ENCODE results near the gene DPYD. TPM values are rescaled to one million over a fixed set of nuclear protein-coding genes. Genes with fewer than 3 reads are reported as not detected.

The DPYD gene
- total and polyA plus RNA-seq, 7 experiments from 2014 or later: 52.6 to 87.2 (median 57.4) TPM

GRCh38 chr1:97902067-97902466, 18.8 kb downstream of the DPYD start:
- Histone ChIP-seq H3K4me3 (ENCODE audit: low read length) (no peak overlapping the region), H3K27me3 (ENCODE audit: control insufficient read depth in 2 of 2, insufficient read depth in 2 of 2, low read length in 2 of 2) (no peaks in the 10 kb centered on the region), H3K36me3 (ENCODE audit: control insufficient read depth in 2 of 3, insufficient read depth in 3 of 3, low read length in 3 of 3) (peaks cover 0 to 7% (median 0%) of the 10 kb centered on the region in 3 experiments), H3K4me1 (ENCODE audit: control insufficient read depth in 2 of 2, insufficient read depth in 2 of 2, low read length in 2 of 2) (peaks cover 0 to 12% of the 10 kb centered on the region in 2 donors), H3K9me3 (ENCODE audit: control insufficient read depth in 2 of 3, low read length in 3 of 3) (peaks cover 0 to 12% (median 0%) of the 10 kb centered on the region in 3 experiments), H3K27ac (ENCODE audit: low read depth, low read length) (no peak overlapping the region)
- ATAC-seq (no peak), DNase-seq (no peak)
- Mint-ChIP-seq H3K9me3 (peaks cover 0 to 30% (median 9%) of the 10 kb centered on the region in 11 donors), H3K4me1 (peaks cover 23 to 58% (median 48%) of the 10 kb centered on the region in 7 donors), H3K27ac (peak overlapping the region in 3 of 9 donors; percentile 1 to 55 (median 43)), H3K36me3 (peaks cover 0 to 39% (median 31%) of the 10 kb centered on the region in 5 donors), H3K4me3 (peak overlapping the region in 6 of 10 donors; percentile 8 to 47 (median 35)), H3K27me3 (no peaks in the 10 kb centered on the region)
- intact Hi-C loops (cut with micrococcal nuclease): loop anchor here in 1 of 2 donors (1.0 kb wide), 1 partner anchor 18 kb away; no protein-coding TSS in a partner anchor
- ChIA-PET POLR2A (no interaction called here), CTCF (no interaction called here)

- peaks cover 0 to 12% (median 0%) of the 10 kb centered on the region in 3 experiments for H3K9me3 ChIP-seq (ENCODE audit: control insufficient read depth in 2 of 3, low read length in 3 of 3)
- no peaks in the 10 kb centered on the region for H3K27me3 ChIP-seq (ENCODE audit: control insufficient read depth in 2 of 2, insufficient read depth in 2 of 2, low read length in 2 of 2)
- Mint-ChIP-seq H3K4me3 (peak overlapping the region in 8 of 10 donors; percentile 11 to 71 (median 48)), H3K4me1 (peaks cover 23 to 65% (median 57%) of the 10 kb centered on the region in 7 donors), H3K9me3 (peaks cover 0 to 30% (median 9%) of the 10 kb centered on the region in 11 donors), H3K36me3 (peaks cover 0 to 43% (median 30%) of the 10 kb centered on the region in 5 donors), H3K27ac (peak overlapping the region in 6 of 9 donors; percentile 26 to 78 (median 56)), H3K27me3 (no peaks in the 10 kb centered on the region)
- peaks cover 0 to 7% (median 0%) of the 10 kb centered on the region in 3 experiments for H3K36me3 ChIP-seq (ENCODE audit: control insufficient read depth in 2 of 3, insufficient read depth in 3 of 3, low read length in 3 of 3)
- peaks cover 0 to 12% of the 10 kb centered on the region in 2 donors for H3K4me1 ChIP-seq (ENCODE audit: control insufficient read depth in 2 of 2, insufficient read depth in 2 of 2, low read length in 2 of 2)
- POLR2A ChIA-PET: interaction anchor here (1.0 kb wide), 2 partner anchors 15 to 19 kb away, joined by 3 to 4 read pairs; partner anchors contain the start of gene DPYD
- ATAC-seq (peak; percentile 68), DNase-seq (peak in 1 of 9 donors; percentile 2)
- CTCF ChIA-PET: no interaction called here
- intact Hi-C loops (cut with micrococcal nuclease): no loop called here
- H3K27ac ChIP-seq (ENCODE audit: low read depth, low read length): no peak overlapping the region
- H3K4me3 ChIP-seq (ENCODE audit: low read length): no peak overlapping the region
These were observed 19.7 kb downstream of the DPYD start for GRCh38 chr1:97901017-97901658.

GRCh38 chr1:97898948-97899347, 21.9 kb downstream of the DPYD start:
- Histone ChIP-seq H3K4me3 (ENCODE audit: low read length) (no peak overlapping the region), H3K4me1 (ENCODE audit: control insufficient read depth in 2 of 2, insufficient read depth in 2 of 2, low read length in 2 of 2) (peaks cover 0 to 6% of the 10 kb centered on the region in 2 donors), H3K36me3 (ENCODE audit: control insufficient read depth in 2 of 3, insufficient read depth in 3 of 3, low read length in 3 of 3) (peaks cover 0 to 7% (median 0%) of the 10 kb centered on the region in 3 experiments), H3K9me3 (ENCODE audit: control insufficient read depth in 2 of 3, low read length in 3 of 3) (peaks cover 0 to 12% (median 0%) of the 10 kb centered on the region in 3 experiments), H3K27ac (ENCODE audit: low read depth, low read length) (no peak overlapping the region), H3K27me3 (ENCODE audit: control insufficient read depth in 2 of 2, insufficient read depth in 2 of 2, low read length in 2 of 2) (no peaks in the 10 kb centered on the region)
- peaks cover 0 to 30% (median 9%) of the 10 kb centered on the region in 11 donors for H3K9me3 Mint-ChIP-seq
- ChIA-PET POLR2A (no interaction called here), CTCF (interaction anchor here (0.8 kb wide), 1 partner anchor 129 kb away, joined by 3 read pairs; no protein-coding TSS in a partner anchor)
- H3K4me3 Mint-ChIP-seq: no peak overlapping the region
- intact Hi-C loops (cut with micrococcal nuclease): no loop called here
- peaks cover 16 to 68% (median 61%) of the 10 kb centered on the region in 7 donors for H3K4me1 Mint-ChIP-seq
- H3K27me3 Mint-ChIP-seq: no peaks in the 10 kb centered on the region
- no peak for ATAC-seq
- peaks cover 0 to 51% (median 30%) of the 10 kb centered on the region in 5 donors for H3K36me3 Mint-ChIP-seq
- DNase-seq: no peak
- H3K27ac Mint-ChIP-seq: no peak overlapping the region

- H3K9me3 Mint-ChIP-seq: peaks cover 0 to 43% (median 8%) of the 10 kb centered on the region in 11 donors
- Histone ChIP-seq H3K4me1 (ENCODE audit: control insufficient read depth in 2 of 2, insufficient read depth in 2 of 2, low read length in 2 of 2) (no peaks in the 10 kb centered on the region), H3K9me3 (ENCODE audit: control insufficient read depth in 2 of 3, low read length in 3 of 3) (peaks cover 0 to 12% (median 0%) of the 10 kb centered on the region in 3 experiments), H3K27ac (ENCODE audit: low read depth, low read length) (no peak overlapping the region), H3K36me3 (ENCODE audit: control insufficient read depth in 2 of 3, insufficient read depth in 3 of 3, low read length in 3 of 3) (peaks cover 0 to 7% (median 0%) of the 10 kb centered on the region in 3 experiments), H3K4me3 (ENCODE audit: low read length) (no peak overlapping the region), H3K27me3 (ENCODE audit: control insufficient read depth in 2 of 2, insufficient read depth in 2 of 2, low read length in 2 of 2) (no peaks in the 10 kb centered on the region)
- ChIA-PET POLR2A (no interaction called here), CTCF (interaction anchor here (0.8 kb wide), 1 partner anchor 40 kb away, joined by 3 read pairs; no protein-coding TSS in a partner anchor)
- H3K4me1 Mint-ChIP-seq: peaks cover 2 to 42% (median 37%) of the 10 kb centered on the region in 7 donors
- peaks cover 3 to 63% (median 33%) of the 10 kb centered on the region in 5 donors for H3K36me3 Mint-ChIP-seq
- intact Hi-C loops (cut with micrococcal nuclease): no loop called here
- no peak overlapping the region for H3K4me3 Mint-ChIP-seq
- no peaks in the 10 kb centered on the region for H3K27me3 Mint-ChIP-seq
- peak overlapping the region in 1 of 9 donors; percentile 33 for H3K27ac Mint-ChIP-seq
- ATAC-seq: no peak
- no peak for DNase-seq
These were observed 25.6 kb downstream of the DPYD start for GRCh38 chr1:97895278-97895677.

GRCh38 chr1:97893844-97894243, 27.0 kb downstream of the DPYD start:
- peaks cover 0 to 41% (median 15%) of the 10 kb centered on the region in 11 donors for H3K9me3 Mint-ChIP-seq
- DNase-seq: no peak
- H3K4me3 Mint-ChIP-seq: no peak overlapping the region
- CTCF ChIA-PET: no interaction called here
- ATAC-seq: no peak
- H3K36me3 ChIP-seq (ENCODE audit: control insufficient read depth in 2 of 3, insufficient read depth in 3 of 3, low read length in 3 of 3): peaks cover 0 to 3% (median 0%) of the 10 kb centered on the region in 3 experiments
- peaks cover 3 to 57% (median 25%) of the 10 kb centered on the region in 5 donors for H3K36me3 Mint-ChIP-seq
- H3K27ac ChIP-seq (ENCODE audit: low read depth, low read length): no peak overlapping the region
- POLR2A ChIA-PET: no interaction called here
- no peaks in the 10 kb centered on the region for H3K4me1 ChIP-seq (ENCODE audit: control insufficient read depth in 2 of 2, insufficient read depth in 2 of 2, low read length in 2 of 2)
- H3K9me3 ChIP-seq (ENCODE audit: control insufficient read depth in 2 of 3, low read length in 3 of 3): peaks cover 0 to 9% (median 0%) of the 10 kb centered on the region in 3 experiments
- no peak overlapping the region for H3K4me3 ChIP-seq (ENCODE audit: low read length)
- no peak overlapping the region for H3K27ac Mint-ChIP-seq
- H3K27me3 ChIP-seq (ENCODE audit: control insufficient read depth in 2 of 2, insufficient read depth in 2 of 2, low read length in 2 of 2): no peaks in the 10 kb centered on the region
- peaks cover 2 to 42% (median 37%) of the 10 kb centered on the region in 7 donors for H3K4me1 Mint-ChIP-seq
- intact Hi-C loops (cut with micrococcal nuclease): no loop called here
- H3K27me3 Mint-ChIP-seq: no peaks in the 10 kb centered on the region

GRCh38 chr1:97886199-97886598, 34.6 kb downstream of the DPYD start:
- DNase-seq: no peak
- Mint-ChIP-seq H3K27me3 (no peaks in the 10 kb centered on the region), H3K9me3 (peaks cover 4 to 32% (median 16%) of the 10 kb centered on the region in 11 donors), H3K4me1 (peaks cover 8 to 38% (median 36%) of the 10 kb centered on the region in 7 donors), H3K4me3 (peak overlapping the region in 2 of 10 donors; percentile 19 to 37), H3K27ac (peak overlapping the region in 2 of 9 donors; percentile 43 to 51), H3K36me3 (peaks cover 0 to 38% (median 33%) of the 10 kb centered on the region in 5 donors)
- Histone ChIP-seq H3K36me3 (ENCODE audit: control insufficient read depth in 2 of 3, insufficient read depth in 3 of 3, low read length in 3 of 3) (no peaks in the 10 kb centered on the region), H3K27me3 (ENCODE audit: control insufficient read depth in 2 of 2, insufficient read depth in 2 of 2, low read length in 2 of 2) (no peaks in the 10 kb centered on the region), H3K4me3 (ENCODE audit: low read length) (no peak overlapping the region), H3K4me1 (ENCODE audit: control insufficient read depth in 2 of 2, insufficient read depth in 2 of 2, low read length in 2 of 2) (peaks cover 0 to 6% of the 10 kb centered on the region in 2 donors), H3K27ac (ENCODE audit: low read depth, low read length) (no peak overlapping the region), H3K9me3 (ENCODE audit: control insufficient read depth in 2 of 3, low read length in 3 of 3) (no peaks in the 10 kb centered on the region)
- no peak for ATAC-seq
- ChIA-PET POLR2A (no interaction called here), CTCF (interaction anchor here (0.9 kb wide), 1 partner anchor 254 kb away, joined by 3 read pairs; no protein-coding TSS in a partner anchor)
- intact Hi-C loops (cut with micrococcal nuclease): no loop called here
